GM12872 (cell line): Measurements from ENCODE around the gene GABRR3.

Experiments used
- TF ChIP-seq, protein P1 (sequence below): IDR thresholded peaks from 3 replicates; pipeline ENCODE4 v1.5.1; 2011; ENCODE audit warnings: low read depth, mild to moderate bottlenecking, low read length, moderate library complexity; ENCODE audit not compliant: insufficient read depth

The GABRR3 gene

DNA sequence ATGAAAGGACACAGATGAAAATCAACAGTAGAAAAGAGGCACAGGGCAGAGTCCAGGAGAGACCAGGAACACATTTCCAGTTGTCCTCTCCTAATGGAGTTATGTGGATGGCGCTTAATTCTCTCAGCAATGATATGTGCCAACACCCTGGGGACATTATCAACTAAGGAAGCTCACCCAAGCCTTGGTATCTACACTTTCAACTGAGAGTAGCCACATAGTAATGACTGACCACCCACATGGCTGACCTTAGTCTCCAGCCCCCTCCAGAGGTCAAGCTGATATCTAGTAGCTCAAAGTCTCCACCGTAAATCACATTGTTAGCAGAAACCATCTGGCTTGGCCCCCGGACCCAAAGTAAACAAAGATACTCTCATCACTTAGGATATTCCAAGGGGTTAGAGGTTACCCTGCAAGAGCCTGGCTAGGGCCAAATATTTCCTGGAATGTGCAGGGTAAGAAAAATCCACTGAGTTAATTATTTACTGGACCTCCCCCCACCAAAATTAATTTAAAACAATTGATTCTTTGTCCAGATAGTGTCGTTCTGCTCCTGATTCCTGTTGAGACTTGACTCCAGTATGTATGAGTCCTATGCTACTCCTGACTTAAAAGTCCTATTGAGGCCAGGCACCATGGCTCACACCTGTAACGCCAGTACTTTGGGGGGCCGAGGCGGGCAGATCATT, 24.8 kb downstream of the GABRR3 start:
- TF ChIP-seq, protein P1, sequence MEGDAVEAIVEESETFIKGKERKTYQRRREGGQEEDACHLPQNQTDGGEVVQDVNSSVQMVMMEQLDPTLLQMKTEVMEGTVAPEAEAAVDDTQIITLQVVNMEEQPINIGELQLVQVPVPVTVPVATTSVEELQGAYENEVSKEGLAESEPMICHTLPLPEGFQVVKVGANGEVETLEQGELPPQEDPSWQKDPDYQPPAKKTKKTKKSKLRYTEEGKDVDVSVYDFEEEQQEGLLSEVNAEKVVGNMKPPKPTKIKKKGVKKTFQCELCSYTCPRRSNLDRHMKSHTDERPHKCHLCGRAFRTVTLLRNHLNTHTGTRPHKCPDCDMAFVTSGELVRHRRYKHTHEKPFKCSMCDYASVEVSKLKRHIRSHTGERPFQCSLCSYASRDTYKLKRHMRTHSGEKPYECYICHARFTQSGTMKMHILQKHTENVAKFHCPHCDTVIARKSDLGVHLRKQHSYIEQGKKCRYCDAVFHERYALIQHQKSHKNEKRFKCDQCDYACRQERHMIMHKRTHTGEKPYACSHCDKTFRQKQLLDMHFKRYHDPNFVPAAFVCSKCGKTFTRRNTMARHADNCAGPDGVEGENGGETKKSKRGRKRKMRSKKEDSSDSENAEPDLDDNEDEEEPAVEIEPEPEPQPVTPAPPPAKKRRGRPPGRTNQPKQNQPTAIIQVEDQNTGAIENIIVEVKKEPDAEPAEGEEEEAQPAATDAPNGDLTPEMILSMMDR = no peak

DNA sequence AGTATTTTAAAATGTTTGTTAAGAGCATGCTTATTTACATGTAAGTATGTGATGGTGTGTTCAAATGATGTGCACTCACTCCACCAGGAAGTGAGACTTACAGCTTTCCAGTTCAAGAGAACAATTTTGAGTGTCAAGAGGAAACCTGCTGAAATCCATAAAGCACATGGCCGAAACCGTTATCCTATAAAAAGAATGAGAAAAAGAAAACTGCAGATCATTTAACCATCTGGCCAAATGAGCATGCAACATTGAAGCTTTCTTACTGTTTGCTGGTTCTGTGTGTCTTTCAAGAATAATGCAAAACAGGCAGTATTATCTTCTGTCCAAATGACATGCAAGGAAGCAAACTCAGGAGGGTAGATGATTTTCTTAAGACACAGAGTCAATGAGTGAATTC, 26.3 kb downstream of the GABRR3 start:
- TF ChIP-seq, protein P1 = no peak

DNA sequence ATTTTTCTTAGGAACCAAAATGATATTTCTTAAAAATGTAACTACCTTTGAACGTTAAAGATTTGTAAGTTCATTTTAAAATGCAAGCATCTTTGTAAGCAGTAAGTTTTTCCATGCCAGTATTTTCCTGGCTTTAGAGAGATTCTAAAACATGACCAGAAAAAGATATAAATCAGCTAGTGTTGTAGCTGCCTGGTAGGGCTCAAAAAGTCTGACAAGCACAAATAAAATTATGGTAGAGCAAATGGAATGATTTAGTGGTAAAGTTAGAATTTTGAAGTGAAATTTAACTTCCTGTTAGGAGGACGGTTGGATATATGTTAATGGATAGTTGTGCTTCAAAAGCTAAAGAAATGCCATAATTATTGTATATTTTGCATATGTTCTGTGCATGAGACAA, 29.7 kb downstream of the GABRR3 start:
- TF ChIP-seq, protein P1 = no peak

DNA sequence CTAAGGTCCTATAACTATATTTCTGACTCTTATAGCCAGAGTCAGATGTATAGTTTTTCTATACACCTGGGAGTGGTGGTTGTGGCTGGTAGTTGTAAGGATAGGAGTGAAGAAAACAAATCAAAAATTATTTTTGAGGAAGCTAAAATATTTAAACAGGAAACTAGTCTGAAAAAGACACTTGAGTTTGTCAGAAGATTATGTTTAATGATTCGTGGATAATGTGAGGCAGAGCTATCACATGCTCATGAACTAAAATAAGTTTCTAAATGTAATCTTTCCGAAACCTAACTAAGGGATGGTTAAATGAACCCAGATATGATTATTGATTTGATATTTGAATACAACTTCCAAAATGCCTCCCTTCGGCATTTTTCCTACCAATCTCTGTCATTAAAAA, 30.4 kb downstream of the GABRR3 start:
- TF ChIP-seq, protein P1 = no peak

DNA sequence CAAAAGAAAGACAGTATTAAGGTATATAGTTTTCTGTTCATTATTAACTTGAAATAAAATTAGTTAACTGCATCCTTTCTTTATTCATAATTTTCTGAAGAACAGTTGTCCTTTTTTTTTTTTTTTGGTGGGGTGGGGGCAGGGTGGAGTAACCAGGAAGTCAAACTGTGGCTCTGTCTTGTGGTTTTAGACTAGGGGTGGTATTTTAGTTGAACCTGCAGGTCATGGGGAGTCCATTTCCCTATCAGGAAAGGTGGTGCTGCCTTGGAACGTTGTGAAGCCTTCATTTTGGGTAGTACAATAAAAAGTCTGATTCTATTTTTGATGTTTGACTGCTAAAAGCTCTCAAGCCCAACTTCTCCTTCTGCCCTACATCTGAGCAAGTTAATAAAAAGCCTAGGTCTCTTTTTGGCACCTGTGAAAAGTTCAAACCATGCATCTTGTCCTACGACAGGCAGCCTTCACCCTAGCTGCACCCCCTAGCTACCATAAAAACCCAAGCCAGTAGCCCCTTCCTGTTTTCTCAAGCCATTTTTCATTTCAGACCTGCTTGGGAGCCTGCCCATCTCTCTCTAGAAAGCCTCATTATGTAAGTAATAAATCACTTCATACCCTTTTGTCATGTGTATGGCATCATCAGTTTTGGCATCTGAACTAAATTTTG, 31.7 kb downstream of the GABRR3 start:
- TF ChIP-seq, protein P1 = no peak

DNA sequence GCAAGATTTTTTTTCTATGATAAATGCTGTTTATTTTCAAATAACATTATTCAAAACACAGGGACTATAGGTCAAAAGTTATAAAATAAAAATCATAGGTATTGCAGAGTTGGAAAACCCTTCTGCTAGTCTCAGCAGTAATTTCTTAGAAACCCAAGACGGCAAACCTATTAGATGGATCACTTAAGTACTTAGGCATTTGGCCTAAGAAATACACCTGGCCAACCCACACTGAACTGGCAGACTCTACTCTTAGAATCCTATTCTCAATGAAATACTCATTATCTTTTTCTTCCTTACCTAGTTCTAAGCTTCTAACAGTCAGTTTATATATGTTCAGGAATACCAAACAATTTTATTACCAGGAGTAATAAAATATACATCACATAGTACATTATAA, 32.4 kb downstream of the GABRR3 start:
- TF ChIP-seq, protein P1 = no peak

DNA sequence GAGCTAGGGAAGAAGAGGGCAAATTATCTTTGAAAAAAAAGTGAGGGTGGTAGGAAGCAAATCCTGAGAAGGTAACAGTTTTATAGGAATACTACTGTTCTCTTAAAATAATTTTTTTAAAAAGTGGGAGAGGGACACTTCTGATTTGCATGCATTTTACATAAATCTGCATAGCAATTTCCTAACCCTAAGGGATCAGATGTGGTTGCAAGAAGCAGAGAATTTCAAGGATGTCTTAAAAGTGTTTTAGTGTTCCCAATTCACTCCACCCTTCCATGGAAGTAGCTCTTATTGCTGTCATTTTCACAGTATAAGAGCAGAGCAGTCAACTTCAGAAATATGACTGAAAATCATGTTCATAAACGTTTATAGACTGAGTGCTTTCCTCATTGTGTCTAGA, 35.1 kb downstream of the GABRR3 start:
- TF ChIP-seq, protein P1 = no peak
